Activated CD4-positive, alpha-beta T cell treated with anti-CD3 and anti-CD28 coated beads for 36 hours (primary cell): ENCODE results near the gene PIERCE2. TPM values are rescaled to one million over a fixed set of nuclear protein-coding genes. Genes with fewer than 3 reads are reported as not detected.
"Not testable (repeated sequence)": the region's sequence is repeated elsewhere in the genome, so short reads cannot be mapped to it uniquely, and the experiment has no call there.

Experiments
- ATAC-seq: fragments of 200-7000 bp; cut with Tn5 transposase; one replicate; pipeline ENCODE4 v1.10.0; 2021; ENCODE audit warnings: mild to moderate bottlenecking, moderate library complexity
- CTCF ChIA-PET: fragments of 350-600 bp; sonication (Branson Sonifier 250); formaldehyde crosslinking; loops from one replicate; lab custom pipeline; 2021; ENCODE audit warnings: antibody characterized with exemption; lab: Charles Lee
- POLR2A ChIA-PET: fragments of 350-600 bp; sonication (Branson Sonifier 250); formaldehyde crosslinking; loops from one replicate; lab custom pipeline; 2021; ENCODE audit warnings: antibody characterized with exemption, inconsistent platforms; lab: Charles Lee
- DNase-seq: peaks from one replicate; pipeline ENCODE4 v3.0.0-alpha.2; 2020
- H3K27ac Mint-ChIP-seq: one replicate; pipeline ENCODE4 v1.8.0; 2021; ENCODE audit warnings: mixed read lengths
- H3K27me3 Mint-ChIP-seq: one replicate; pipeline ENCODE4 v1.8.0; 2021; ENCODE audit warnings: mixed read lengths
- H3K36me3 Mint-ChIP-seq: one replicate; pipeline ENCODE4 v1.8.0; 2021; ENCODE audit warnings: low read depth, mixed read lengths
- H3K4me1 Mint-ChIP-seq: one replicate; pipeline ENCODE4 v1.8.0; 2021; ENCODE audit warnings: mixed read lengths
- H3K4me3 Mint-ChIP-seq: one replicate; pipeline ENCODE4 v1.8.0; 2021; ENCODE audit warnings: mild to moderate bottlenecking, moderate library complexity, mixed read lengths
- H3K9me3 Mint-ChIP-seq: one replicate; pipeline ENCODE4 v1.8.0; 2021; ENCODE audit warnings: low read depth, mixed read lengths
- intact Hi-C, 2 experiments: fragments of 100-400 bp; cut with DNase I in 1 of 2; cut with micrococcal nuclease in 1 of 2; formaldehyde crosslinking; loops; one replicate each; pipeline versions ENCODE4 v1.14.2 to v1.15.1; 2022 to 2024; cut with DNase I, micrococcal nuclease
- microRNA-seq: library from miRNA; unstranded; fragments of <30 nt; microRNA quantifications from one replicate; pipeline ENCODE4 v1.2.0, GENCODE V29; 2021; ENCODE audit warnings: borderline replicate concordance
- total RNA-seq, 2 experiments: library from RNA; stranded (reverse); gene quantifications; one replicate each; pipeline ENCODE4 v1.2.3, GENCODE V29; 2021

PIERCE2 gene
- total RNA-seq, 2 experiments from 2014 or later, result 0.34 to 0.81 TPM

DNA sequence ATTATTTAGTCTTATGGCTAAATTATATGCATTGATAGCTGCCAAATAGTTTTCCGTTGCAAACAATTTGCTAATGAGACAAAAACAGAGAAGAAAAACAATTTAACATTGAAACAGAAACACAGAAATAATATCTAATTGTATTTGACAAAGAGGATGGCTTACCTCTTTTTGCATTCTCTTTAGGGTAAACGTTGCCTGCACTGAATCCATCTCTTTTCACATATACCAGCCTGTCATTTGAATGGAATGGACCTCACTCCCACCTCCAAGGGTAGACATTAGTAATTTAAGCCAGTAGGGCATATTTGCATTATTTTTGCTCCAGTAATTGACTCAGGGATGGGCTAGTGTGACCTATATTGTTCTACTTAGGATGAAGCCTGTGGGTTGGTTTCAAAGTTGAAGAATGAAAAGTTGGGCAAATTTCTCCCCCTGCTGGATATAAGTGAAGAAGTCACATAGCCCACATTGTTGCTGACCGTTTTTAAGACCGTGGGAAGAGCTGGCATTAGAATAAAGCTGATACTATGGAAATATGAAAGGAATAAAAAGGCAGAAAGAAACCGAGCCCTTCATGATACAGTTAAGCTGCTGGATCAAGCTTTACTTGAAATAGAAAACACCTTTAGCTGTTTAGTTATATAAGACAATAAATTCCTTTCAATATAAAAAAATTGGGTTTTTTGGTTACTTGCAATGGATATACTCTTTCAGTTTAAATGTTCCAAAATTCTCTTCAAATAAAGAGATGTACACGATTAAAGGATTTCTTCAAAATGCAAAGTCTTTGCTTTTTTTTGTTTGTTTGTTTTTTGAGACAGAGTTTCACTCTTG, 26.9 kb downstream of the PIERCE2 start:
- H3K27ac Mint-ChIP-seq, result no peak overlapping the region
- peak; percentile 8 for DNase-seq

DNA sequence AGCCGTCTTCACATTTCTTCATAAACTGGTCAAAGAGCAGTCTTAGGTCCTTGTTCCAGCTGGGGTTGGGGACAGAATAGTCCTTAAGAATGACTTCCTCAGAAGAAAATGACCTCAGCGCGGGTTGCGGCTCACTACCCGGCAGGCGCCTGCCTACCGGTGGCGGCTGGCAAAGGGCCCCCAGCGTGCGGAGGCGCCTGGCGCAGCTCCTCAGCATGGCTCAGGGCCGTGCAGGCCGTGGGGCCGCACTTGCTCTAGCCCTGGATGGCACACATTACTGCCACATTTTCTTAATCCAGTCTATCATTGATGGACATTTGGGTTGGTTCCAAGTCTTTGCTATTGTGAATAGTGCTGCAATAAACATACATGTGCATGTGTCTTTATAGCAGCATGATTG, 34.8 kb downstream of the PIERCE2 start:
- H3K27ac Mint-ChIP-seq, H3K4me3 Mint-ChIP-seq, H3K9me3 Mint-ChIP-seq, H3K36me3 Mint-ChIP-seq, CTCF ChIA-PET, intact Hi-C loops, H3K27me3 Mint-ChIP-seq, DNase-seq, H3K4me1 Mint-ChIP-seq, ATAC-seq, POLR2A ChIA-PET: not testable (repeated sequence)

More for the DNA sequence above, 26.9 kb downstream of the PIERCE2 start:
- POLR2A ChIA-PET, result no interaction called here
- Mint-ChIP-seq H3K36me3 (no peaks in the 10 kb centered on the region), H3K4me3 (no peak overlapping the region), H3K4me1 (peaks cover 3% of the 10 kb centered on the region), H3K27me3 (no peaks in the 10 kb centered on the region), H3K9me3 (no peaks in the 10 kb centered on the region)
- CTCF ChIA-PET, result interaction anchor here (0.6 to 2.4 kb wide), 8 partner anchors 8 to 234 kb away, joined by 3 to 10 read pairs (median 5); partner anchors contain the start of genes CCPG1, PIERCE2, PIGB and PIGBOS1
- intact Hi-C loops, result loop anchor here (1.0 to 5.0 kb wide), 4 partner anchors 218 to 1473 kb away; no protein-coding TSS in a partner anchor
- ATAC-seq, result peak; percentile 66

DNA sequence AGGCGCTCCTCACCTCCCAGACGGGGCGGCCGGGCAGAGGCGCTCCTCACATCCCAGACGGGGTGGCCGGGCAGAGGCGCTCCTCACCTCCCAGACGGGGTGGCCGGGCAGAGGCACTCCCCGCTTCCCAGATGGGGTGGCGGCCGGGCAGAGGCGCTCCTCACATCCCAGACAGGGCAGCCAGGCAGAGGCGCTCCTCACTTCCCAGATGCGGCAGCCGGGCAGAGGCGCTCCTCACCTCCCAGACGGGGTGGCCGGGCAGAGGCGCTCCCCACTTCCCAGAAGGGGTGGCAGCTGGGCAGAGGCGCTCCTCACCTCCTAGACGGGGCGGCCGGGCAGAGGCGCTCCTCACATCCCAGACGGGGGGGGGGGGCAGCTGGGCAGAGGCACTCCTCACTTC, 37.6 kb downstream of the PIERCE2 start:
- ATAC-seq, H3K4me3 Mint-ChIP-seq, CTCF ChIA-PET, H3K9me3 Mint-ChIP-seq, intact Hi-C loops, H3K4me1 Mint-ChIP-seq, H3K27ac Mint-ChIP-seq, H3K36me3 Mint-ChIP-seq, DNase-seq, POLR2A ChIA-PET, H3K27me3 Mint-ChIP-seq: not testable (repeated sequence)

DNA sequence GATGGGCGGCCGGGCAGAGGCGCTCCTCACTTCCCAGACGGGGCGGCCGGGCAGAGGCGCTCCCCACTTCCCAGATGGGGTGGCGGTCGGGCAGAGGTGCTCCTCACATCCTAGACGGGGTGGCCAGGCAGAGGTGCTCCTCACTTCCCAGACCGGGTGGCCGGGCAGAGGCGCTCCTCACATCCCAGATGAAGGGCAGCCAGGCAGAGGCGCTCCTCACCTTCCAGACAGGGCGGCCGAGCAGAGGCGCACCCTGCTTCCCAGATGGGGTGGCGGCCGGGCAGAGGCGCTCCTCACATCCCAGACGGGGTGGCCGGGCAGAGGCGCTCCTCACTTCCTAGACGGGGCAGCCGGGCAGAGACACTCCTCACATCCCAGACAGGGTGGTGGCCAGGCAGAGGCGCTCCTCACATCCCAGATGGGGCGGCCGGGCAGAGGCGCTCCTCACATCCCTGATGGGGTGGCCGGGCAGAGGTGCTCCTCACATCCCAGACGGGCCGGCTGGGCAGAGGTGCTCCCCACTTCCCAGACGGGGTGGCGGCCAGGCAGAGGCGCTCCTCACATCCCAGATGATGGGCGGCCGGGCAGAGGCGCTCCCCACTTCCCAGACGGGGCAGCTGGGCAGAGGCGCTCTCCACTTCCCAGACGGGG, 38.2 kb downstream of the PIERCE2 start:
- CTCF ChIA-PET, DNase-seq, POLR2A ChIA-PET, H3K4me3 Mint-ChIP-seq, H3K9me3 Mint-ChIP-seq, H3K36me3 Mint-ChIP-seq, H3K4me1 Mint-ChIP-seq, H3K27ac Mint-ChIP-seq, intact Hi-C loops, H3K27me3 Mint-ChIP-seq, ATAC-seq: not testable (repeated sequence)

DNA sequence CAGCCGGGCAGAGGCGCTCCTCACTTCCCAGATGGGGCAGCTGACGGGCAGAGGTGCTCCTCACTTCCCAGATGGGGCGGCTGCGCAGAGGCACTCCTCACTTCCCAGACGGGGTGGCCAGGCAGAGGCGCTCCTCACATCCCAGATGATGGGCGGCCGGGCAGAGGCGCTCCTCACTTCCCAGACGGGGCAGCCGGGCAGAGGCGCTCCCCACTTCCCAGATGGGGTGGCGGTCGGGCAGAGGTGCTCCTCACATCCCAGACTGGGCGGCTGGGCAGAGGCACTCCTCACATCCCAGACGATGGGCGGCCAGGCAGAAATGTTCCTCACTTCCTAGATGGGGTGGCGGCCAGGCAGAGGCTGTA, 38.7 kb downstream of the PIERCE2 start:
- CTCF ChIA-PET, result not testable (repeated sequence)

DNA sequence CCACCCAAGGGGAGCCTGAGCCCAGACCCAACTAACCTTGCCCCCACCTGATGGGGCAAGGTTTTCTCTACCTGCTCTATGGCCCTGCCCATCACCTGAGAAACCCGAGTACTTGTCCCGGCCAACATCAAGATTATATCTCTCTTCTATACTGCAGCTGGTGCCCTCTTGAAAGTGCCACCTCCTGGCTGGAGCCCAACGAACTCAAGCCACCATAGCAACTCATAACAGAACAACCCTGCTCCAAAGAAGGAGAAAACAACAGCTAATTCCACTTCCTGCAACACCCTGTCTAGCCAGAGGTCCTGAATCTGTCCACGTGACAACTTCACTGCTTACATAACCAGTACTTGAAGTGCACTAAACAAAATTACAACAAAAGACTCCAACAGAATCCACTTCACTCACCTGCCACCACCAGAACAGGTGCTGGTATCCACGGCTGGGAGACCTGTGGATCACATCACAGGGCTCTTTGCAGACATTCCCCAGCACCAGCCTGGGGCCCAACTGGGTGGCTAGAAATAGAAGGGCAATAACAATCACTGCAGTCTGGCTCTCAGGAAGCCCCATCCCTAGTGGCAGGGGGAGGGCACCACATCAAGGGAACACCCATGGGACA, 49.2 kb downstream of the PIERCE2 start:
- no peaks in the 10 kb centered on the region for H3K4me1 Mint-ChIP-seq
- H3K4me3 Mint-ChIP-seq, result no peak overlapping the region
- CTCF ChIA-PET, result interaction anchor here (1.9 kb wide), 1 partner anchor 18 kb away, joined by 10 read pairs; no protein-coding TSS in a partner anchor
- DNase-seq (no peak), ATAC-seq (no peak)
- H3K27me3 Mint-ChIP-seq, result peaks cover 2% of the 10 kb centered on the region
- POLR2A ChIA-PET, result no interaction called here
- intact Hi-C loops, result no loop called here
- H3K36me3 Mint-ChIP-seq, result peaks cover 2% of the 10 kb centered on the region
- H3K9me3 Mint-ChIP-seq, result peaks cover 12% of the 10 kb centered on the region
- no peak overlapping the region for H3K27ac Mint-ChIP-seq

More for the DNA sequence above, 38.7 kb downstream of the PIERCE2 start:
- H3K4me1 Mint-ChIP-seq, POLR2A ChIA-PET, H3K4me3 Mint-ChIP-seq, H3K27me3 Mint-ChIP-seq, ATAC-seq, H3K9me3 Mint-ChIP-seq, H3K27ac Mint-ChIP-seq, intact Hi-C loops, H3K36me3 Mint-ChIP-seq, DNase-seq: not testable (repeated sequence)

DNA sequence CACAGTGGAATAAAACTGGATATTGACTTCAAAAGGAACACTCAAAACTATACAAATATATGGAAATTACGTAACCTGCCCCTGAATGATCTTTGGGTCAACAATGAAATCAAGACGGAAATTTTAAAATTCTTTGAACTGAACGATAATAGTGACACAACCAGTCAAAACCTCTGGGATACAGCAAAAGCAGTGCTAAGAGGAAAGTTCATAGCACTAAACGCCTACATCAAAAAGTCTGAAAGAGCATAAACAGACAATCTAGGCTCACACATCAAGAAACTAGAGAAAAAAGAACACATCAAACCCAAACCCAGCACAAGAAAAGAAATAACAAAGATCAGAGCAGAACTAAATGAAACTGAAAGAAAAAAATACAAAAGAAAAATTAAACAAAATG, 53.2 kb downstream of the PIERCE2 start:
- ChIA-PET CTCF (no interaction called here), POLR2A (no interaction called here)
- Mint-ChIP-seq H3K27ac (no peak overlapping the region), H3K27me3 (peaks cover 2% of the 10 kb centered on the region), H3K36me3 (peaks cover 2% of the 10 kb centered on the region), H3K4me1 (no peaks in the 10 kb centered on the region), H3K4me3 (no peak overlapping the region), H3K9me3 (peaks cover 12% of the 10 kb centered on the region)
- intact Hi-C loops, result no loop called here
- no peak for ATAC-seq
- DNase-seq, result no peak

DNA sequence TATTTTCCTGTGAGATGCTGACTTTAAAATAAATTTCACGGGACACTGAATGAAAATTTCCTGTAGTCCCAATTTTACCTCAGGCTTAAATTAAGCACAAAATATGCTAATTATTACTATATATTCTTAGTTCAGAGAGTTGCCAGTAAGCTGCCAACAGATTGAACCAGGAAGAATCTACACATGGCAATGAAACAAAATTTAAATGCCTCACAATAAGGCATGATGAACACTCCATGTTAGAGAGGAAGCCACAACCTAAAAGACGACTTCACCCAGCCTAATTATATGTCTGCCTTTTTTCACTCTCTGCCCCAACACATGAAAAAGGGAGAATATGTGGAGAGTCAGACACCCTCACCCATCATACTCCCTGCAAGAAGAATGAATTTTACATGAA, 60.0 kb downstream of the PIERCE2 start:
- H3K4me1 Mint-ChIP-seq, result no peaks in the 10 kb centered on the region
- POLR2A ChIA-PET, result no interaction called here
- intact Hi-C loops, result no loop called here
- ATAC-seq (no peak), DNase-seq (no peak)
- H3K27ac Mint-ChIP-seq, result no peak overlapping the region
- H3K4me3 Mint-ChIP-seq, result no peak overlapping the region
- H3K36me3 Mint-ChIP-seq, result no peaks in the 10 kb centered on the region
- no peaks in the 10 kb centered on the region for H3K9me3 Mint-ChIP-seq
- no peaks in the 10 kb centered on the region for H3K27me3 Mint-ChIP-seq
- CTCF ChIA-PET, result no interaction called here

Small RNA genes lying within 50 kb of the gene (microRNA-seq; reads per million reads assigned to microRNA genes)
- 38.1 reads per million, percentile 52 among the genes with 10 or more reads in this experiment for gene MIR628

Other genes with a start within 250 kb of the PIERCE2 start
- 100 to 1,000 TPM; 152 to 188 TPM for gene RSL24D1, start 211.6 kb upstream of the PIERCE2 start, total RNA-seq
- 100 to 1,000 TPM; 111 to 129 TPM for gene RAB27A, start 118.7 kb upstream of the PIERCE2 start, total RNA-seq
- gene PIGBOS1, start 89.4 kb upstream of the PIERCE2 start, total RNA-seq, result 10 to 100 TPM in 1 of 2 experiments, 1 to 10 TPM in 1; 8.8 to 11.0 TPM
- 10 to 100 TPM; 19.8 to 21.1 TPM for gene PIGB, start 89.3 kb upstream of the PIERCE2 start, total RNA-seq
- 10 to 100 TPM; 11.3 to 12.2 TPM for gene CCPG1, start 136 bp upstream of the PIERCE2 start, total RNA-seq
- under 1 TPM; 0.62 to 0.79 TPM for gene DNAAF4, start 99.7 kb downstream of the PIERCE2 start, total RNA-seq
- gene PYGO1, start 179.8 kb downstream of the PIERCE2 start, total RNA-seq, result not detected